HCT116 (cell line): ENCODE measurements around the gene MVK. TPM values are rescaled to one million over a fixed set of nuclear protein-coding genes. Genes with fewer than 3 reads are reported as not detected.

ENCODE experiments used
- ATAC-seq: fragments of 200-7000 bp; cut with Tn5 transposase; 2 replicates; pipeline ENCODE4 v1.9.1; 2020; ENCODE audit warnings: mild to moderate bottlenecking, moderate library complexity
- BruUV-seq: library from RNA; stranded (reverse); fragments of 400-500 nt; replicated peaks from 2 replicates; lab custom pipeline; 2021; lab: Mats Ljungman, UMichigan
- CTCF ChIA-PET: fragments of 300-600 bp; sonication (Branson Sonifier 250); formaldehyde crosslinking; loops from one replicate; lab custom pipeline; 2021; ENCODE audit warnings: antibody characterized with exemption; lab: Charles Lee
- POLR2A ChIA-PET: fragments of 300-600, 350-600 bp; sonication (Branson Sonifier 250); formaldehyde crosslinking; loops from one replicate; lab custom pipeline; 2021; ENCODE audit warnings: antibody characterized with exemption; lab: Charles Lee
- RAD21 ChIA-PET, 2 experiments: fragments of 300-600 bp; sonication (Branson Sonifier 250); formaldehyde crosslinking; loops; one replicate each; lab custom pipeline; 2023; ENCODE audit warnings: low total read pairs in 2 of 2; ENCODE audit not compliant: uncharacterized antibody in 2 of 2, unreplicated experiment in 2 of 2, low non-redundant PET in 1 of 2; lab: Charles Lee
- DNase-seq: peaks from one replicate; pipeline ENCODE4 v3.0.0-alpha.2; 2010; ENCODE audit warnings: low read depth, low spot score
- H2AFZ ChIP-seq: fragments of 200-600 bp; shearing (Covaris generic), sonication (generic); 2 replicates; pipeline ENCODE4 v1.6.1; 2017; ENCODE audit warnings: low read depth, mixed run types, mixed read lengths, antibody characterized with exemption, low read length; ENCODE audit not compliant: poor library complexity, severe bottlenecking
- H3K27ac ChIP-seq: 2 replicates; pipeline ENCODE4 v1.5.1; 2012; ENCODE audit warnings: low read depth, low read length
- H3K27me3 ChIP-seq: fragments of 200-600 bp; sonication (generic); 2 replicates; pipeline ENCODE4 v1.6.1; 2016; ENCODE audit warnings: mixed run types, low read length, mixed read lengths; ENCODE audit not compliant: insufficient read depth
- H3K36me3 ChIP-seq, 2 experiments: fragments of 200-500 bp in 1 of 2; fragments of 200-600 bp in 1 of 2; sonication (Bioruptor generic) in 1 of 2; sonication (generic) in 1 of 2; 2 replicates each; pipeline versions ENCODE4 v1.5.1 to v1.6.1; 2014 to 2016; ENCODE audit warnings: low read length in 2 of 2, inconsistent platforms in 1 of 2, mixed read lengths in 1 of 2, mixed run types in 1 of 2; ENCODE audit not compliant: insufficient read depth in 2 of 2, control insufficient read depth in 1 of 2
- H3K4me1 ChIP-seq, 2 experiments: fragments of 200-600 bp in 1 of 2; sonication (generic) in 1 of 2; 2 replicates each; pipeline versions ENCODE4 v1.5.1 to v1.6.1; 2012 to 2017; ENCODE audit warnings: low read length in 2 of 2, inconsistent platforms in 1 of 2, mild to moderate bottlenecking in 1 of 2, mixed read lengths in 1 of 2, mixed run types in 1 of 2, moderate library complexity in 1 of 2; ENCODE audit not compliant: insufficient read depth in 2 of 2, control insufficient read depth in 1 of 2
- H3K4me2 ChIP-seq: fragments of 200-600 bp; sonication (generic); 2 replicates; pipeline ENCODE4 v1.6.1; 2017; ENCODE audit warnings: mixed run types, low read length, mixed read lengths
- H3K4me3 ChIP-seq, 2 experiments: fragments of 200-600 bp in 1 of 2; sonication (generic) in 1 of 2; replicated peaks in 1 of 2; 2 replicates each; pipeline ENCODE4 v1.5.1; 2011 to 2016; ENCODE audit warnings: low read length in 2 of 2, control low read depth in 1 of 2, low read depth in 1 of 2, mild to moderate bottlenecking in 1 of 2, mixed read lengths in 1 of 2, mixed run types in 1 of 2
- H3K79me2 ChIP-seq: fragments of 200-600 bp; sonication (generic); 2 replicates; pipeline ENCODE4 v1.6.1; 2017; ENCODE audit warnings: mild to moderate bottlenecking, mixed run types, low read length, moderate library complexity, mixed read lengths; ENCODE audit not compliant: insufficient read depth
- H3K9ac ChIP-seq: fragments of 200-600 bp; sonication (generic); 2 replicates; pipeline ENCODE4 v1.6.1; 2016; ENCODE audit warnings: low read length, mixed read lengths
- H3K9me2 ChIP-seq: fragments of 200-600 bp; sonication (generic), shearing (Covaris generic); 2 replicates; pipeline ENCODE4 v1.6.1; 2017; ENCODE audit warnings: mixed run types, mild to moderate bottlenecking, moderate library complexity; ENCODE audit not compliant: insufficient read depth
- H3K9me3 ChIP-seq, 2 experiments: fragments of 200-500 bp in 1 of 2; fragments of 200-600 bp in 1 of 2; sonication (Bioruptor generic) in 1 of 2; sonication (generic) in 1 of 2; 2 replicates each; pipeline ENCODE4 v1.6.1; 2014 to 2017; ENCODE audit warnings: low read length in 2 of 2, mixed read lengths in 2 of 2, inconsistent platforms in 1 of 2, low read depth in 1 of 2, mild to moderate bottlenecking in 1 of 2, mixed run types in 1 of 2, moderate library complexity in 1 of 2; ENCODE audit not compliant: control insufficient read depth in 1 of 2, insufficient read depth in 1 of 2
- H4K20me1 ChIP-seq: fragments of 200-600 bp; sonication (generic), shearing (Covaris generic); 2 replicates; pipeline ENCODE4 v1.6.1; 2017; ENCODE audit warnings: mixed run types, mild to moderate bottlenecking, moderate library complexity; ENCODE audit not compliant: insufficient read depth
- ATF3 ChIP-seq: IDR thresholded peaks from 2 replicates; pipeline ENCODE4 v1.6.1; 2012
- CBX3 ChIP-seq: IDR thresholded peaks from 2 replicates; pipeline ENCODE4 v1.6.1; 2012; ENCODE audit warnings: low read depth
- CEBPB ChIP-seq: IDR thresholded peaks from 2 replicates; pipeline ENCODE4 v1.6.1; 2012; ENCODE audit warnings: low read depth
- ELF1 ChIP-seq: IDR thresholded peaks from 2 replicates; pipeline ENCODE4 v1.6.1; 2012; ENCODE audit warnings: low read depth, borderline replicate concordance
- EZH2 ChIP-seq: fragments of 200-600 bp; sonication (generic); IDR thresholded peaks from 2 replicates; pipeline ENCODE4 v1.6.1; 2017; ENCODE audit warnings: antibody characterized with exemption, mixed run types
- EZH2phosphoT487 ChIP-seq: fragments of 200-600 bp; IDR thresholded peaks from 2 replicates; pipeline ENCODE4 v1.6.1; 2018; ENCODE audit warnings: antibody characterized with exemption, borderline replicate concordance
- MAX ChIP-seq: IDR thresholded peaks from 2 replicates; pipeline ENCODE4 v1.6.1; 2012
- RAD21 ChIP-seq: IDR thresholded peaks from 2 replicates; pipeline ENCODE4 v1.6.1; 2012; ENCODE audit warnings: low read depth, mild to moderate bottlenecking
- REST ChIP-seq: IDR thresholded peaks from 2 replicates; pipeline ENCODE4 v1.6.1; 2012; ENCODE audit warnings: low read depth
- SIN3A ChIP-seq: IDR thresholded peaks from 2 replicates; pipeline ENCODE4 v1.6.1; 2012; ENCODE audit warnings: low read depth
- SP1 ChIP-seq: IDR thresholded peaks from 2 replicates; pipeline ENCODE4 v1.6.1; 2012; ENCODE audit warnings: low read depth
- TCF7L2 ChIP-seq: IDR thresholded peaks from 2 replicates; pipeline ENCODE4 v1.7.0; 2011; ENCODE audit warnings: borderline replicate concordance, inconsistent platforms; ENCODE audit not compliant: insufficient read depth, insufficient read length; ENCODE audit errors: extremely low read depth
- YY1 ChIP-seq: IDR thresholded peaks from 2 replicates; pipeline ENCODE4 v1.6.1; 2011; ENCODE audit warnings: low read length, low read depth, moderate library complexity, mild to moderate bottlenecking; ENCODE audit not compliant: insufficient replicate concordance; ENCODE audit errors: extremely low read depth
- ZBTB33 ChIP-seq: IDR thresholded peaks from 2 replicates; pipeline ENCODE4 v1.6.1; 2011; ENCODE audit warnings: mild to moderate bottlenecking, low read length, moderate library complexity; ENCODE audit not compliant: insufficient replicate concordance; ENCODE audit errors: extremely low read depth
- ZFX ChIP-seq: fragments of 450-650 bp; IDR thresholded peaks from 2 replicates; pipeline ENCODE4 v1.6.1; 2017
- ZNF274 ChIP-seq: fragments of 200-500 bp; sonication (Bioruptor generic); IDR thresholded peaks from 2 replicates; pipeline ENCODE4 v1.6.1; 2014; ENCODE audit warnings: mild to moderate bottlenecking, low read depth, low read length, inconsistent platforms
- intact Hi-C: fragments of 100-400 bp; cut with micrococcal nuclease; formaldehyde crosslinking; loops from 2 replicates; pipeline ENCODE4 v1.10.0; 2022
- total RNA-seq: library from RNA; stranded (reverse); gene quantifications from one replicate; pipeline ENCODE4 v1.2.1, GENCODE V29; 2021; ENCODE audit not compliant: unreplicated experiment

The MVK gene
- total RNA-seq, 1 experiment from 2014 or later: 17.3 TPM

- no peaks in the 10 kb centered on the region for H3K9me2 ChIP-seq
- TF ChIP-seq ELF1: no peak
- no peak for TF ChIP-seq ZFX
- no peak for TF ChIP-seq ATF3
- TF ChIP-seq ZNF274: no peak
- no peak for TF ChIP-seq ZBTB33
- TF ChIP-seq MAX: no peak
- TF ChIP-seq CEBPB: no peak
- no peak for TF ChIP-seq RAD21
- no peak for TF ChIP-seq EZH2
- TF ChIP-seq REST: no peak
- no peak for TF ChIP-seq SIN3A
- TF ChIP-seq CBX3: no peak
- no peak for TF ChIP-seq EZH2phosphoT487
- no peak for TF ChIP-seq SP1
- TF ChIP-seq YY1: no peak
- TF ChIP-seq TCF7L2: no peak
- intact Hi-C loops: no loop called here
- ATAC-seq: no peak
- no peak overlapping the region for H3K4me3 ChIP-seq
- peaks cover 3% of the 10 kb centered on the region; the same call in 1 of the 2 replicates for H3K27me3 ChIP-seq
- no peaks in the 10 kb centered on the region for H3K9me3 ChIP-seq
- no peaks in the 10 kb centered on the region for H3K36me3 ChIP-seq
- RAD21 ChIA-PET: no interaction called here
- no peaks in the 10 kb centered on the region for H3K4me1 ChIP-seq
- no peak overlapping the region for H2AFZ ChIP-seq
- DNase-seq: no peak
- H4K20me1 ChIP-seq: no peaks in the 10 kb centered on the region
- no peak overlapping the region for H3K27ac ChIP-seq
- POLR2A ChIA-PET: no interaction called here
- CTCF ChIA-PET: no interaction called here
- H3K79me2 ChIP-seq: no peaks in the 10 kb centered on the region
- no TSS peak for BruUV-seq
- no peak overlapping the region for H3K9ac ChIP-seq
- H3K4me2 ChIP-seq: no peak overlapping the region
Observed at GRCh38 chr12:109642506-109643132, 69.0 kb downstream of the MVK start.
